ENCODE data around the gene B3GALT6.
"Not testable (repeated sequence)": the region's sequence is repeated elsewhere in the genome, so short reads cannot be mapped to it uniquely, and the experiment has no call there.

The B3GALT6 gene

GRCh38 chr1:1245817-1246576 is 14.0 kb downstream of the B3GALT6 start:
- no peak for DNase-seq

GRCh38 chr1:1246577-1247340 is 14.7 kb downstream of the B3GALT6 start, which contains the start of gene C1QTNF12:
TSS of gene C1QTNF12 (minus strand) at chr1:1246722. CDS start at chr1:1246690, 32 bp downstream.
- DNase-seq = no peak

- no peak for DNase-seq
Observed at GRCh38 chr1:1247341-1247913, 15.4 kb downstream of the B3GALT6 start.

GRCh38 chr1:1248009-1248913 is 16.2 kb downstream of the B3GALT6 start:
- DNase-seq = not testable (repeated sequence)

GRCh38 chr1:1250786-1251284 is 18.8 kb downstream of the B3GALT6 start:
- DNase-seq = peak; percentile 87

- DNase-seq = no peak
Observed at GRCh38 chr1:1253314-1253713, 21.3 kb downstream of the B3GALT6 start.

GRCh38 chr1:1253972-1254666 is 22.1 kb downstream of the B3GALT6 start:
- no peak for DNase-seq

GRCh38 chr1:1254667-1254998 is 22.6 kb downstream of the B3GALT6 start:
- DNase-seq = no peak

GRCh38 chr1:1255078-1255477 is 23.0 kb downstream of the B3GALT6 start:
- DNase-seq = no peak

- no peak for DNase-seq
Observed at GRCh38 chr1:1255611-1256010, 23.6 kb downstream of the B3GALT6 start.

- DNase-seq = no peak
Observed at GRCh38 chr1:1256956-1257871, 25.2 kb downstream of the B3GALT6 start.

GRCh38 chr1:1259119-1259488 is 27.1 kb downstream of the B3GALT6 start:
- no peak for DNase-seq

- no peak for DNase-seq
Observed at GRCh38 chr1:1259540-1259939, 27.5 kb downstream of the B3GALT6 start.

- no peak for DNase-seq
Observed at GRCh38 chr1:1259951-1260600, 28.0 kb downstream of the B3GALT6 start.

GRCh38 chr1:1260843-1261560 is 29.0 kb downstream of the B3GALT6 start:
- no peak for DNase-seq

- DNase-seq = no peak
Observed at GRCh38 chr1:1262071-1262470, 30.0 kb downstream of the B3GALT6 start.

GRCh38 chr1:1262758-1263157 is 30.7 kb downstream of the B3GALT6 start:
- no peak for DNase-seq

GRCh38 chr1:1264026-1264425 is 32.0 kb downstream of the B3GALT6 start:
- no peak for DNase-seq

GRCh38 chr1:1264868-1265272 is 32.8 kb downstream of the B3GALT6 start:
- DNase-seq = no peak
